Measurements from ENCODE around the gene LST1.

The LST1 gene

DNA sequence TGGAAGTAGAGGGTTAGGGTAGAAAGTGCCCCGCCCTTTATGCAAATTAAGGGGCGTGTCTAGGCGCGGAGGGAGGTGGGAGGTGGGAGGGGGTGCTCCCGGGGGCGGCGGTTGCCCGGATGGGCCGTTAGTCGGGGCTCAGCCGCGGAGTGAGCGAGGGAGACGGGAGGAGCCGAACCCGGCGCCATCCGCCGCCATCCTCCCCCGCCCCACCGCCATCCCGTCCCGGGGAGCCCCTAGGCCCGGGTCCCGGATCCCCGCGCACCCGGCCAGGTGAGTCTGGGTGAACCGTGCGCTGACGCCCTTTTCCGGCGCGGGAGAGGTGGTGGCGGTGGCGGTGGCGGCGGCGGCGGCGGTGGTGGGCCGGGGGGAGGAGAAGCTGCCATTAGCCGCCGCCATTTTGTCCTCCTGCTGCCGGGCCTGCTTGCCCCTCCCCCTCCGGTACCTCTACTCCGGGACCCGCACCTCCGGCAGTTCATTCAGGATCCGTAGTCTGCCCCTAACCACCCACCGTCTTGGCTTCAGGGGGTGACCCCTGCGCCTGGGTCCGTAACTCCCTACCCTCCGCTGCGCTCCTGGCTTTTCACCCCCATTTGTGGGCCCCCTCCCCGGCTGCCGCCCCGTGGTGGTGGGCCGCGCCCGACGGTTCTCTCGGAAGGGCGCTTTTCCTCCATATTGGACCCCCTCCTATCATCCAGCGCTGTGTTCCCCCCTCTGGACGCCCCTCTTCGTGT, 34.7 kb downstream of the LST1 start, which contains the start of gene PRRC2A:
Gene PRRC2A, plus strand, starts transcription at position 130 of the 734 bp plus-strand sequence. CDS start 2,075 bp downstream, outside the sequence.
- peak; percentile 80 for ATAC-seq
- no peak for TF ChIP-seq RARB (CRISPR knock-in tag; IDR thresholded peaks at IDR 0.05)
- TF ChIP-seq ESRRG (CRISPR knock-in tag; IDR thresholded peaks at IDR 0.05) = no peak
- TF ChIP-seq ZFP3 (CRISPR knock-in tag; IDR thresholded peaks at IDR 0.05) = no peak
- no peak for TF ChIP-seq OSR1 (CRISPR knock-in tag; IDR thresholded peaks at IDR 0.05)
- TF ChIP-seq BACH2 (CRISPR knock-in tag; IDR thresholded peaks at IDR 0.05; ENCODE audit: borderline replicate concordance) = no peak
- no peak for TF ChIP-seq ZC3H10 (CRISPR knock-in tag; IDR thresholded peaks at IDR 0.05)
- TF ChIP-seq ARNTL (CRISPR knock-in tag; IDR thresholded peaks at IDR 0.05; ENCODE audit: borderline replicate concordance, low read depth) = no peak
- TF ChIP-seq ZNF565 (CRISPR knock-in tag; conservative IDR thresholded peaks at IDR 0.05; ENCODE audit: low read depth) = no peak
- TF ChIP-seq GLIS3 (CRISPR knock-in tag; IDR thresholded peaks at IDR 0.05) = peak; percentile 18; the same call in 1 of the 2 replicates
- no peak for TF ChIP-seq CREB5 (CRISPR knock-in tag; IDR thresholded peaks at IDR 0.05; ENCODE audit: low read depth)
- no peak for TF ChIP-seq SNAI2 (CRISPR knock-in tag; IDR thresholded peaks at IDR 0.05)
- TF ChIP-seq PATZ1 (CRISPR knock-in tag; IDR thresholded peaks at IDR 0.05; ENCODE audit: borderline replicate concordance) = no peak; the same call in 1 of the 2 replicates
- 0 out of 2 replicates have a peak, but pooled peaks have one; percentile 12 for TF ChIP-seq CSDC2 (CRISPR knock-in tag; IDR thresholded peaks at IDR 0.05)
- TF ChIP-seq TOX (CRISPR knock-in tag; IDR thresholded peaks at IDR 0.05; ENCODE audit: borderline replicate concordance) = no peak
- no peak for TF ChIP-seq ZNF70 (CRISPR knock-in tag; IDR thresholded peaks at IDR 0.05)
- TF ChIP-seq ZFP30 (CRISPR knock-in tag; IDR thresholded peaks at IDR 0.05) = no peak

DNA sequence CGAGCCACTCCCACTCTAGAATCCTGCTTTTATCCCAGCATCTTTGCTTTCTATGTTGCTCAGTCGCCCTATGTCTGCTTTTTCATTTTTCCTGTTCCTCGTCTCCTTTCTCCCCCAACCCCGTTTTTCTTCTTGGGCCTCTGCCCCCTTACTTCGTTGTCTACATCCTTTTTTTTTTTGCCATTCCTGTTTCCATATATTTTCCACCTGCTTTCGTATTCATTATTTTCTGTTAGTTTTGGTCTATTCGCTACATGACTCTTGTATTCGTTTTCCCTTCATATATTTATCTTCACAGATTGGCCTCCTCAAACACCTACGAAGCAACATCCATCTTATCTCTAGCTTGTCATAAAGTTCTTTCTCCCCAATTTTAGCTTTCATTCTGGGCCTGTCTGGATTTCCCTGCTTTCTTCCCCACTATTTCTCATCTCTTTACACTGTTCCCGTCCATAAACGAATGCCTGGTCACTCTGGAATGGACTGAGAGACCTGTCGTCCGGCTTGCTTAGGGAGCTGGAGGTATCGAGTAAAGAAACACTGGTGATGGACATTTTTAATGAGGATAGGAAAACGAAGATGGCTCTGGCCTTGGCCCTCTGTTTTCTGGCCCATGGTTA, 35.4 kb downstream of the LST1 start:
- ATAC-seq = no peak
- TF ChIP-seq, protein P1, sequence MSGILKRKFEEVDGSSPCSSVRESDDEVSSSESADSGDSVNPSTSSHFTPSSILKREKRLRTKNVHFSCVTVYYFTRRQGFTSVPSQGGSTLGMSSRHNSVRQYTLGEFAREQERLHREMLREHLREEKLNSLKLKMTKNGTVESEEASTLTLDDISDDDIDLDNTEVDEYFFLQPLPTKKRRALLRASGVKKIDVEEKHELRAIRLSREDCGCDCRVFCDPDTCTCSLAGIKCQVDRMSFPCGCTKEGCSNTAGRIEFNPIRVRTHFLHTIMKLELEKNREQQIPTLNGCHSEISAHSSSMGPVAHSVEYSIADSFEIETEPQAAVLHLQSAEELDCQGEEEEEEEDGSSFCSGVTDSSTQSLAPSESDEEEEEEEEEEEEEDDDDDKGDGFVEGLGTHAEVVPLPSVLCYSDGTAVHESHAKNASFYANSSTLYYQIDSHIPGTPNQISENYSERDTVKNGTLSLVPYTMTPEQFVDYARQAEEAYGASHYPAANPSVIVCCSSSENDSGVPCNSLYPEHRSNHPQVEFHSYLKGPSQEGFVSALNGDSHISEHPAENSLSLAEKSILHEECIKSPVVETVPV (CRISPR knock-in tag; IDR thresholded peaks at IDR 0.05) = no peak
- TF ChIP-seq ARNTL (CRISPR knock-in tag; IDR thresholded peaks at IDR 0.05; ENCODE audit: borderline replicate concordance, low read depth) (no peak), TSHZ2 (CRISPR knock-in tag; IDR thresholded peaks at IDR 0.05) (no peak), ISL1 (CRISPR knock-in tag; IDR thresholded peaks at IDR 0.05) (no peak), ZC3H10 (CRISPR knock-in tag; IDR thresholded peaks at IDR 0.05) (no peak), ZNF565 (CRISPR knock-in tag; conservative IDR thresholded peaks at IDR 0.05; ENCODE audit: low read depth) (no peak), CSDC2 (CRISPR knock-in tag; IDR thresholded peaks at IDR 0.05) (no peak)

- ATAC-seq = no peak
- TF ChIP-seq ZFP3 (CRISPR knock-in tag; IDR thresholded peaks at IDR 0.05) (no peak), SNAI2 (CRISPR knock-in tag; IDR thresholded peaks at IDR 0.05) (no peak)
- TF ChIP-seq, protein P2, sequence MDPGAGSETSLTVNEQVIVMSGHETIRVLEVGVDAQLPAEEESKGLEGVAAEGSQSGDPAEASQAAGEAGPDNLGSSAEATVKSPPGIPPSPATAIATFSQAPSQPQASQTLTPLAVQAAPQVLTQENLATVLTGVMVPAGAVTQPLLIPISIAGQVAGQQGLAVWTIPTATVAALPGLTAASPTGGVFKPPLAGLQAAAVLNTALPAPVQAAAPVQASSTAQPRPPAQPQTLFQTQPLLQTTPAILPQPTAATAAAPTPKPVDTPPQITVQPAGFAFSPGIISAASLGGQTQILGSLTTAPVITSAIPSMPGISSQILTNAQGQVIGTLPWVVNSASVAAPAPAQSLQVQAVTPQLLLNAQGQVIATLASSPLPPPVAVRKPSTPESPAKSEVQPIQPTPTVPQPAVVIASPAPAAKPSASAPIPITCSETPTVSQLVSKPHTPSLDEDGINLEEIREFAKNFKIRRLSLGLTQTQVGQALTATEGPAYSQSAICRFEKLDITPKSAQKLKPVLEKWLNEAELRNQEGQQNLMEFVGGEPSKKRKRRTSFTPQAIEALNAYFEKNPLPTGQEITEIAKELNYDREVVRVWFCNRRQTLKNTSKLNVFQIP (CRISPR knock-in tag; IDR thresholded peaks at IDR 0.05; ENCODE audit: borderline replicate concordance, low read depth) = no peak
- TF ChIP-seq, protein P1 (CRISPR knock-in tag; IDR thresholded peaks at IDR 0.05) = no peak
These were observed 35.9 kb downstream of the LST1 start for GRCh38 chr6:31621991-31622390.

All from SK-N-SH treated with all-trans-retinoic acid at 6 μM for 48 hours (cell line).